HuH-7 (cell line): ENCODE results near the gene SLC8A1.

Source experiments
- DNase-seq: peaks from one replicate; pipeline ENCODE4 v3.0.0; 2011; ENCODE audit warnings: low spot score

Gene SLC8A1

DNA sequence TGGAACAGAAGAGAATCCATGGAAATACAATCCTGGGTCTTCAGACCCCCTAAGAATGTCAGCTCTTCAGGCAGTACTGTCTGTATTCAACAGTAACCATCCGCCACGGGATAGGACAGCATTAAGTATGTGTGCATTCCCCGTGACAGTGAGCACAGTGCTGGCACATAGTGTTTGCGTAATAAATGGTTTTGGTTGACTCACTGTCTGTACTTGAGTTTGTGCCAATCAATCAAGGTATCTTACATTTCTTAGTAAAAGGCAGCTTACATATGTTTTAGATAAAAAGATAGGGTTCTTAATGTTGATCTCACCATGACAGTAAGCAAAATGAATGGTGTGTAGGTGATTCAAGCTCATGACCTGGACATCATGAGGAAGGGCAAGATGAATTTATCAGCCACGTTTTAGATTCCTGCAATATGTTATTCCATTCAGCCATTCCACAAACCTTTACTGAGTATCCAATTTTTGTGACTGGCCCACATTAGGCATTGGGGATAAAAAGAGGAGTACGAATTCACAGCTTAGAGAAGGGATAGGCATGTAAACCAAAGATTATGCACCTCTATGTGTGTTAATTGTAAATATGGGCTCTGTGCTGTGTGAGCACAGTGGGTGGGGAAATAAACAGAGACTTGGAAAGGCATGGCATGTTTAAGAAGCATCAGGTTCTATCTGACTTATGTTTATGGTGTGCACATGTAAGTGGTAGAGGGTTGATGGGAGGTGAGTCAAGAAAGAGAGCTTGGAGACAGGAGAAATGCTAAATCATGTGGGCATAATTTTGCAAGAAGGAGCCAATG is 258.8 kb downstream of the SLC8A1 start:
- no peak for DNase-seq

DNA sequence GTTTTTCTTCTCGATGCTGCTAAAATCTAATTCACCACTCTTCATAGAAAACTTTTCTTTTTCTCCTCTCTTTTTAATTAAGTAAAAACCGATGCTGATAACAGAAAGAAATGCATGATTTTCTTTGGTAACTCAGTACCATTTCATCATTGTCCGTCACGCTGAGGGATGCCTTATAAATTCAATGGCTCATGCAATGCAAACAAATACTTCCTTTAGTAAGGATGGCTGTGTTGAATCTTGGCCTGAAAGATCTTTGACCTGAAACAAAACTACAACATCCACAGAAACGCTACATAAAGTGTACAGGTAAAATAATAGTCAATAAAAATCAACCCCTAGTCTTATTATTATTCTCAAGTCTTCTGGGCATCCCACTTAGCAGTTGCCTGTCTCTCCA is 261.4 kb downstream of the SLC8A1 start:
- no peak for DNase-seq

DNA sequence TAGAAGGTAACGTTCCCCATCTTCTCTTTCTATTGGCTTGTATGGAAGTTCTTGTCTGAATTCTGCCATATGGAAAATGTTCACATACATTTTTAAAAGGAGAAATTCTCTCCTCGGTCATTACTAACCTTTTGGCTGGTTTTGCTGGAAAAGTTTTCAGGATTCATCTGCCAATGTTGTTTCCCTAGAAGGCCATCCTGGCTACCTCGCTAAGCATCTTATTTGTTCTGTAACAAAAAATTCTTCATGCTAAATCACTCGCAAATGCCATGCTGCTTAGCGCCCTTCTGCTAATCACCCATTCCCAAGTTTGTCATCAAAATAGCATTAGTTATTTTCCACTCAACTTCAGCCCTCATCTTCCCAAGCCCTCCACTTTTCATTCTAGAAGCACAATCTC is 262.0 kb downstream of the SLC8A1 start:
- no peak for DNase-seq

DNA sequence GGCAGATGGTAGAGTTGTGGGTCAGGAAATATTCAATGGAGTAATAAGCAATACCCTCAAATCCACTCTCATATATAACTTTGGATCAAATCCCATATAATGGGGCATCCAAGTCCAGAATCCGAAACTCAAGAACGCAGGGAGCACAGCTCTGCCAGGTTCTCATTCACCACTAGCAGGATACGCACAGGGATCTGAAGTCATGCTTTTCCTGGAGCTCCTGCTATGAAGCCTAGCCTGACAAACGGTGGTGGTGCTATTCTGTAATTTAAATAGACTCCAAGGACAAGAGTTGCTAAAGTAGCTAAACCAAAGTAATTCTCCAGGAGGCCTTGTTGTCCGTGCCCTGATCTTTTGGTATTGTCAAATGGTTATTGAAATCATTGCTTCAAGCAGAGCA is 264.8 kb downstream of the SLC8A1 start:
- no peak for DNase-seq

DNA sequence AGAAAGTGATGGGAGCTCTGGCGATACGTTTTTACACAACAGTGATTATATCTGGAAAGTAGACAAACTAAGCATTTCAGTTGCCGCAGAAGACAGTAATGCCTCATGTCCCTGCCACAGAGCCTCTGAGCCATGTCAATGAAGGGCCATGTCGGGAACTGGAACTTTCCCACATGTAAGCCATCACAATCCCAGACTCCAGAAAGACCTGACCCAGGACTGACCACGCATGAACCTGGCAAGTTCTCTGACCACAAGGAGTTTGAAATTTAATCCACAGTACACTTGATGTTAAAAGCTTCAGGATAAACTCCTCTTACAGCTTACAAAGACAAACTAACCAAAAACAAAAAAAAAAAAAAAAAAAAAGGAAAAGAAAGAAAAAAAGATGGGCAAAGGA is 267.3 kb downstream of the SLC8A1 start:
- DNase-seq: no peak

DNA sequence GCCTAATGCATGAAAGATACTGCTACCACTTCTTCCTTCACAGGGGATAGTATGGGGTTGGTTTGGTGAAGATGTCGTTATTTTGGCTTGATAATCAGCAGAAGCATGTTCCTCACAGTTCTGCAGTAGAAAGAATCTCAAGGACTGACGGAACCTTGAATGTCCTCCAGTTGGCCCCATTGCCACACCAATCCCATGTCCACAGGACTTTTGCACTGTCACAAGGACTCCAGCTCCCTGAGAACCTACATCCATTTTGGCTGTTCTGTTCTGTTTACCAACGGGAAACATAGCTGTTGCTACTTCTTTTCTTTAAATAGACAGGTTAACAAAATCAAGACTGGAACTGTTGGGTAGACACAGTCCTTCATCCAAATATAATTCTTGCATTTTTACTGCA is 270.0 kb downstream of the SLC8A1 start:
- no peak for DNase-seq

DNA sequence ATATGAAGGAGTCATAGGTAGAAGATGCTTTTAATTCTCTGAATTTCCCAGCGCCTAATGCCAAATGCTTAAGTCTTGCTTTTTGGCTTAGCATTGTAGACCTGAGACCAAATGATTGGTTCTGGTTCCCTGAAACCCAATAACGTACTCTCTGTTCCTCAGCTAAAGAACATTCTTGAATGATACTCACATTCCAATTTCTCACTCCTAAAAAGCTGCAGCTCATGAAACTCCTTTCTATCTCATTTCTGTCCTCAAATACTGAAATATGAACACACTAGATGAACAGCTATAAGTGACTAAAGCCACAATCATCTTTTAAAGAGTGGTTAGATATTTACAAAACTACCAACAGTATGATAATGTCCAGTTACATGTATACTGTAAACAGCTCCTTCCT is 272.1 kb downstream of the SLC8A1 start:
- no peak for DNase-seq

DNA sequence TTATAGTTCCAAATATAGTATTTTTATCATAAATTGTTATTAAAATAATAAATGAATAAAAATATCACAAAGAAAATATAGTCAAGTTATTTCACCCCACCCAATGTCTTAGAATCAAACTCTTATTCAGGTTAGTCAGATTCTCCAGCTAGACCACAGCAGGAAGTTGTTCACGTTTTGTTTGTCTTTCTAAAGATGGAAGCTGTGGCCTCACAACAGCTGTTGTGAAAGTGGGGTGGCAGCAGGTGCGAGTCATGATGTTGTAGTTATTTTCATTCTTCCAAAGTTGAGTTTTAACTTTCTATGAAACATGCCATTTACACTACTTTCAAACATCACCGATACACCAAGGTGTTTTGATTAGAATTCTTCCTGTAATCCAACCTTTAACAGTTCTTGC is 272.9 kb downstream of the SLC8A1 start:
- DNase-seq: no peak

DNA sequence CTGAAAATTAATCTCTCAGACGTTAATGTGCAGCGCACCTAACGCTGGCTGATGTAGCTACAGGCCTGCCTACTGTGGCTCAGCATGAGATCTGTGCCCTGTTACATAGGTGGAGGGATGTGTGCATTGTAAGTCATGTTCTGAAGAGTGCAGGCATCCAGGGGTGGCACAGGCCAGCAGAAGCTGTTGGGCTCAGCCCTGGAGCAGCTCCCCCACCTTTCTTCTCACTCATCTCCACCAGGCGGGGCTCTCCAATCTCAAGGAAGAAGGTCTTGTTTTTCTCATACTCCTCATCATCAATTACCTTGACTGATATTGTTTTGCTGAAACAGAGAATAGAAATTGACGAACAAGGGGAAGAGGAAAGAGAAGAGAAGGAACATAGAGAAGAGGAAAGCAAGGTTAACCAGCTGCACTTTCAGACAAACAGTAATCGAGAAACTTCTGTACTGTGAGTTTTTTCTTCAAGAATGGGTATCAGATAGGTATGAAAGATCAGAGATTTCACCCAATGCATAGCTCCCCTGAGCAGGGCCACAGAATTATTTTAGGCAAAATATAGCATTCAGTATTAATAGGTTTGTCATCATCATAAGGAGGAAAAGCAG is 273.6 kb downstream of the SLC8A1 start:
- no peak for DNase-seq

DNA sequence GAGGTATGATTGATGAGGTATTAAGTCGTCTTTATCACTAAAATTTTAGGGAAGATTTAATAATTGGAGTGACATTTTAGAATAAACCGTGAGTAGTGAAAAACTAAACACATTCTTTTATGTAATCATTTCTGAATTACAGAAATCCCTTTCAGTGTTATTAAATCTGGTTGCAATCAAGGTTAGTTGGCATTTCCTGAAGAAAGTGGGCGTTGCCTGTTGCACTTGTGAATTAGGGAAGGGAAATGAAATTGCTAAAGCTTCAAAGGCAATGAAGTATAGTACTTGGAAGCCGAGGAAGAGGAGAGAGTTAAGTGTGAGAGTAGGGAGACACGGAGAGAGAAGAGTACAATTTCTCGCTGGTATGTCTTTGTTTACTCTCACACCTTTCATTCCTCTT is 274.5 kb downstream of the SLC8A1 start:
- DNase-seq: no peak

DNA sequence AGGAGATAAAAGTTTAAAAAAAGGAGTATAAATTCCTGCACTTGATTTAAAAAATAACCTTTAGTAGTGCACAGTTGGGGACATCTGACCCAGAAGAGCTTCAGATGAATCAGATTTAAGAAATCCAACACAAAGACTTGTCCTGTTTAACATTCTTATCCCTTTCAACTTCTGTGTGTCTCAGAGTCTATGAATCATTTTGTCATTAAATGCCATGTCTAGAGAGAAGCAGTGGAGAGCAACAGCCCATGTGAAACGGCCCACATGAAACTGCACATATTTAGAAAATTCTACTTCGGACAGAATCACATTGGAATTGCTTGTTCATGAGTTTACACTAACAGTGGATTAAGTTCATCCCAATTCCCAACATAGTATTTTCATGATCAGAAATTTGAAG is 278.6 kb downstream of the SLC8A1 start:
- no peak for DNase-seq

DNA sequence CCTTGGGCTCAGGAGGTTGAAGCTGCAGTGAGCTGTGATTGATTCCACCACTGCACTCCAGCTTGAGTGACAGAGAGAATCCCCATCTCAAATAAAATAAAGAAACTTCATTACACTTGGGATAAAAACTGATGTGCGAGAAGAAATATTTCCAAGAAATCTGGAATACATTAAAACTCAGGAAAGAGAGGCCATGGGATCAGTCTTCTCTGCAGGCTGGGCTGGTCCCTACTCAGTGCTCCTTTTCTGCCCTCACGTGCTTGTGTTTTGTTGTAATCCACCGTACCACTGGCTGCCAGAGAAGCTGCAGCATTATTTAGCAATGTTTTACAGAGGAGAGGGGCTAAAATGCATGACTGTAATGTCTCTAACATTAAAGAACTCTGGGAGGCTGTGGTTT is 282.0 kb downstream of the SLC8A1 start:
- DNase-seq: no peak

DNA sequence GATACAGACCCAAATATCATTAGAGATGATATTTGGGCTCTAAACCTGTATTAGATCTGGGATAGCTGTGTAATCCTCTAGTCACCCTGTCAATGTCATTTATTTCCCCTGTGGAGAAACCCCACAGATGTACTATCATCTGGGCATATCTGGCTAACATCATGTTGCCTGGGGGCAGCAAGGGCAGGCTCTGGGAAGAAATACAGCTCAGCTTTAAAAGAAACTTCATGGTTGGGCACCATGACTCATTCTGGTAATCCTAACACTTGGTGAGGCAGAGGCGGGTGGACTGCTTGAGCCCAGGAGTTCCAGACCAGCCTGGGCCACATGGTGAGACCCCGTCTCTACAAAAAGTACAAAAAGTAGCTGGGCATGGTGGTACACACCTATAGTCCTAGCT is 282.5 kb downstream of the SLC8A1 start:
- DNase-seq: no peak

DNA sequence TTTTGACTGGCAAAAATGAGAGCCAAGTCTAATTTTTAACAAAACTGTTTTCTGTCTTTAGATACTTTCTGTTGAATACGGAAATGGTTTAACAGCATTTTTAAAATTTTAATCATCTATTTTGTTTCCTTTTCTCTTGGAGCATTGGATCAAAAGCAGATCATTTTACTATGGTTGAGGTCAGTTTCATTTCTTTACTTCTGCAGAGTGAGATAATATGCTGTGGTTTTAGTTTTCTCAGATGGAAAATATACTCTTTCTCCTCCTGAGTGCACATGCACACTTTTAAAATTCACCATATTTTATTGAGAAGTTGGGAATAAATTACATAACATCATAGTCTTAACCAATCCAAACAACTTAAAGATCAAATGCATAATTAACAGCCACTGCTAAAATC is 283.3 kb downstream of the SLC8A1 start:
- no peak for DNase-seq

DNA sequence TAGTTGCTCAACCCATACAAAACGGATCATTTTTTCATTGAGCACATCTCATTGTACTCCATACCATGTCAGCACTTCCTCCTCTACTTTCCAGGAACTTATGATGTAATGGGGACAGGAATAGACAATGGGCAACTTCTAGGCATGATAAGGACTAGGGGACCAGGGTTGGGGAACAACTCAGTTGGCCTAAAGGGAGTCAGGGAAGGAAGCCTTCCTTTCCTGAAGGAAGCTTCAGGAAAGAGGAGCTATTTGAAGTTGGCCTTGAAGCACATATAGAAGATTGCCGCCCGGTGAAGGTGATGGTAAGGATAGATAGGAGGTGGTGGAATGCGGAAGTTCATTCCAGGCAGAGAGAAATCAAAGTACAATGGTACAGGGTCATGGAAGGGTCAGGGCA is 283.9 kb downstream of the SLC8A1 start:
- no peak for DNase-seq

DNA sequence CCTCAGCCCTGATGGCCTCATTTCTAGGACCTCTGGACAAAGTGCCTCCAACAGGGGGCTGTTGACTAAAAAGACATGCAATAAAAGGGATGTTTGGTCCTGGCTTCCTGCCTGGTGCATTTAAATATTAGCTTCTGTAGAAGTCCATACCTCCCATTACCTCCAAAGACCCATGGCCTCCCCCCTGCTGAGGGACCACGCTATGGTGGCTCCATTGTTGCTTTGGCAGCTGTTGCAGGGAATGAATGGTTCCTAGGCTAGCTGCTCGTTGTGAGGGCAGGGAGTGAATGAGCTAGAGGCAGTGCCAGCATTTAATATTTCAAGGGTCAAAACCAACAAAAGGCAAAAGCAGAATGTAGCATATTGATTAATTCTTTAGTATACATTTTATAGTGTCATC is 285.9 kb downstream of the SLC8A1 start:
- DNase-seq: no peak

DNA sequence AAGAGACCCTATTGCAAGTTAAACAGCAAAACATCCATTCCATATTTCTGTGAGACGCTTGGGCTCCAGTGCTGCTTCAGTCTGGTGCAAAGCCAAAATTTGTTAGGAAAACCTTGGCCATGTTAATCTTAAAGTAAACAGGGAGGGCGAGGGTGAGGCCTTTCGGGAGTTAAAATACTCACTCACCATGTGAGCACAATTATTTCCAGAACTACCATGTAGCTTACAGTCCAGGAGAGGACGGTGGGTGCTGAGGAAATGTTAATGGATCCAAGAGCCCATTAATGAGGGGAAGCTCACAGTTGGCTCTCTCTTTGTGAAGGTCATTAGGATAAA is 286.4 kb downstream of the SLC8A1 start:
- DNase-seq: no peak

DNA sequence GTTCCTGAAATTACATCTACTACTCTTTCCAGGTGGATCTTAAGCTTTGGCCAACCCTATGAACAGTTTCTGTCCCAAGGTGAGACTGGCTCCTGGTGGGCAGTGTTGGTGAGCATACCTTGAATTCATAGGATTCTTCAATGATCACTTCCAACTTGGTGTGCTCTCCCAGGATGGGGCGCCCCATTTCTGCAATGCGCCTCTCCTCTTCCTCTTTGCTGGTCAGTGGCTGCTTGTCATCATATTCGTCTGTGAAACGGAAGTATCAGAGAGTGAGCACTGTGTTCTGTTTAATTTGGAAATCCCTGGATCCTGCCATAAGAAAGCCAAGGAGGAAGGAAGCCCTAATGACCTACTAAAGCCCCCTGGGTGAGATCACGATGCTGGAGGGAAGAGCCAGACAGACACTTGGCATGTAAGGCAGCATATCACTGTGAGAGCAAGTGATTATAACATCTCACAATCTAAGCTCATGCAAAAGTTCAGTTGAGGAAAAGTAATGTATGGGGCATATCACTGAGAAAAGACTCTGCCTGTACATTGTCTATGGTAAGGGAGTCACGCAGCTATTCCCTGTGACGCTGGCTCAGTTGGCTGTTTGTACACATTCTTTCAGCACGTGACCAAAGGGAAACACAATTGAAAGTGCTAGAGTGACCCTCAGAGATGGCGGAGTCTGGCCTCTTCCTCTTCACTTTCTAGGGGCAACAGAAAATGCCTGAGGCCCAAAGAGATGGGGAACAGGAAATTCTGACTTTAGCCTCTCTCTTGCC is 287.0 kb downstream of the SLC8A1 start:
- DNase-seq: no peak

DNA sequence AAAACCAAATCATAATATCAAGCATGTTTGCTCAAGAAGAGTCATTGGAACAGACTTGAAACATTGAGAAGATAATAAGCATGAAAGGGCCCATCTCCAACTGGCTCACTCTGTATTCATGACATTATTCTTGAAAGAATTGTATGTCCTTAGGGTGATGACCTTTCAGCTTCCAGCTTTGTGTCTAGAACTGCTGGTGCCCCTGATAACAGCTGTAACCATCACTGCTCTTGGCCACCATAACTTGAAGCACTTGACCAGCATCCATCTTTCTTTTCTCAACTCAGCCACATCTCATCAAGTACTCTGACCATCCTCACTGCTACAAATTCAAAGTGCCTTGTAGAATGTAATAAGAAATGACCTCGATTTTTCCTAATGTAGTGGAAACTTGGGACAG is 289.9 kb downstream of the SLC8A1 start:
- DNase-seq: no peak

DNA sequence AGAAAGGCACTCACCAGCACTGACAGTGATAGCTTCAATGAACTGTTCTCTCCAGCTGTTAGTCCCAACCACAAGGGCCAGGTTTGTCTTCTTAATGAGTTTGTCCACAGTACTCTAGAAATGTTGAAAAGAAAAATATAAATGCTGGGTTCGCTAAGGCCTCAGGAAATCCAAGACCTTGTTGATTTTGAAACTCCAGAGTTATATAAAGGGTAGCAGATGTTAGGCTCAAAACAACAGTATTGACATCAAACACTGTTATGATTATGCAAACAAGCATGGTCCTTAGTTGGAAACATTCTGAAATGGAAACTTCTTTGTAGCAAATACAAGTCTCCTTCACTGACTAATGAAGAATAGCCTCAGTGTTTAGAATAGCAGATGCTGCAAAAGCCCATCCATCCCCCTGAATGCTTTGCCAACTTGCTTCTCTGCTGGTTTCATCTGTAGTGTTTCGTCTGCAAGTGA is 291.1 kb downstream of the SLC8A1 start:
- DNase-seq: no peak

DNA sequence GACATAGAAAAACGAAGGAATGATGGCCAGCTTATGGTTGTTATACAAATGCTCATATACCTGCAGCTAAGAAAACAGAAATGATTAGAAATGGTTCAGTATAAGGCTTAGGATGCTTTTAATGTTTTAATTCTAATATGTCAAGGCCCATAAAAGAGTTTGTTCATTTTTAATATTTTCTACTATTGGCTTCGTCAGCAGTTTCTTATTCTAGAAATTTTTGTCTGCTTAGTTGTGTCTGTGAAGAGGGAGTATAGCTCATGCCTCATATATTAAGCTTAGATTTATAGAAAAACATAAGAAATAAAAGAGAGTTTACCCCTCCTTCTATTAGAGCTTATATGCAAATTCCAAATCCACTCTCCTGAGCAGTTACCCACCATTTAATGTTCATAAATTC is 292.6 kb downstream of the SLC8A1 start:
- no peak for DNase-seq

DNA sequence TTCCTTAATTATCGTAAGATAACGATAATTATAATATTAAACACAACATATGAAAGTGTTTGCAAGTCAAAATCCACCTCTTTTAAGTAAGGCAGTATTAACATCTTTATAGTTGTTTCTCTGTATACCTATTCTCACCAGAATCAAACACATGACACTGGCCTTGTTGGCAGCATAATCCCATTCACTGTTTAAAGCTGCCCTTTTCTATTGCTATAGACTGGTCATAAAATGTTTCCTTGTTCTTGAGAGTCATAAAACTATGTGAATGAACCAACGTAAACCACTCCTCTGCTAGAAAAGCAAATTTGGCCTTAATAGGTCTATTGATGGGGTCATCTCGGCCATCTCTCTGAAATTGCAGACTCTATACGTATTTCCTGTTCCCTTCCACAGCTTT is 293.1 kb downstream of the SLC8A1 start:
- DNase-seq: no peak

DNA sequence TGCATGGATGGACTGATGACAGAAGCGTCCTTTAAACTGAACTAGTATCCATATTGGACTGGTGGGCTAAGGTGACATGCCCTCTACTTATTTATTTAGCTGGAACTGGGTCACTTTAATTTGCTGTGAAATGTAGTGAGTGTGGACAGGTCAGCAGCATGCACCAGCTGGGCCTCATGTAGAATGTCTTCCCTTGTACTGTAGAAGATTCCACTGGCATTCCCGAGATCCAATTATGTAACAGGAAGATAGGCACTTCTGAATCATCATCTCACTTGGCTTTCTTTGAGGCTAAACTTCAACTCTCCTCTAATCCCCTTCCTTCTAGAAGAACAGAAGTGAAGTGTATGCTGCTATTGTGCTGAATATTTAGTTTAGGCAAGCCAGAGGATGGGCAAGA is 296.2 kb downstream of the SLC8A1 start:
- no peak for DNase-seq
